Sigmoid colon (tissue), 7 donors: ENCODE data around the gene ZSWIM6. TPM values are rescaled to one million over a fixed set of nuclear protein-coding genes. Genes with fewer than 3 reads are reported as not detected.
A peak's percentile ranks its signal among the peaks of the same experiment; 100 is the strongest.

Source experiments
- DNase-seq: peaks from one replicate; pipeline ENCODE4 v3.0.0-alpha.2; 2019
- H3K27ac ChIP-seq, 4 donors: fragments of 200-600 bp; sonication (generic); one replicate each; pipeline ENCODE4 v1.5.1; 2016 to 2019; ENCODE audit warnings: mild to moderate bottlenecking in 1 of 4
- H3K27me3 ChIP-seq, 3 donors: fragments of 200-600 bp; sonication (generic); one replicate each; pipeline ENCODE4 v1.5.1; 2019; ENCODE audit warnings: mild to moderate bottlenecking in 1 of 3
- H3K36me3 ChIP-seq, 4 donors: fragments of 200-600 bp; sonication (generic); one replicate each; pipeline ENCODE4 v1.5.1; 2016 to 2019
- H3K4me1 ChIP-seq, 4 donors: fragments of 200-600 bp; sonication (generic); one replicate each; pipeline ENCODE4 v1.5.1; 2017 to 2019
- H3K4me3 ChIP-seq, 4 donors: fragments of 200-600 bp; sonication (generic); one replicate each; pipeline ENCODE4 v1.5.1; 2017 to 2019; ENCODE audit warnings: mild to moderate bottlenecking in 2 of 4, moderate library complexity in 1 of 4
- H3K9me3 ChIP-seq, 4 donors: fragments of 200-600 bp in 3 of 4; sonication (generic) in 3 of 4; one replicate each; pipeline versions ENCODE4 v1.5.1 to v1.6.1; 2013 to 2019
- CTCF ChIP-seq, 4 experiments: fragments of 450-650 bp in 3 of 4; fragments of 200-600 bp in 1 of 4; IDR thresholded peaks; one replicate each; pipeline ENCODE4 v1.5.1; 2016 to 2019; ENCODE audit warnings: antibody characterized with exemption in 4 of 4, mild to moderate bottlenecking in 3 of 4, moderate library complexity in 2 of 4
- EP300 ChIP-seq, 4 donors: sonication (generic); formaldehyde crosslinking; IDR thresholded peaks; one replicate each; pipeline ENCODE4 v1.6.1; 2017; ENCODE audit warnings: antibody characterized with exemption in 4 of 4
- POLR2A ChIP-seq, 2 donors: fragments of 450-650 bp; IDR thresholded peaks; one replicate each; pipeline ENCODE4 v1.6.1; 2016; ENCODE audit warnings: antibody characterized with exemption in 2 of 2, mild to moderate bottlenecking in 2 of 2, moderate library complexity in 2 of 2
- POLR2AphosphoS5 ChIP-seq, 4 donors: sonication (generic); formaldehyde crosslinking; IDR thresholded peaks; one replicate each; pipeline ENCODE4 v1.6.1; 2017; ENCODE audit warnings: antibody characterized with exemption in 4 of 4
- WGBS, 2 donors: extraction: QIAGEN DNeasy Blood & Tissue Kit; methylation state at CpG; one replicate each; pipeline ENCODE4 v1.1.7; 2013; 5-methylcytosine and 5-hydroxymethylcytosine counted together
- intact Hi-C: fragments of 100-400 bp; cut with DNase I; formaldehyde crosslinking; loops from one replicate; pipeline ENCODE4 v1.15.1; 2023
- polyA plus RNA-seq, 3 donors: library from polyadenylated mRNA; stranded (reverse); fragments of 200-250 nt; gene quantifications; one replicate each; pipeline ENCODE4 v1.2.3, GENCODE V29; 2013
- total RNA-seq, 4 donors: library from RNA; depleted of rRNA; stranded (reverse); fragments of >200 nt; gene quantifications; one replicate each; pipeline ENCODE4 v1.1.0, GENCODE V29; 2016
- donor health status: healthy with polysubstance abuse.
- donor health status: Bipolar disorder and iron deficiency.
- donor health status: healthy.

ZSWIM6 gene
- total and polyA plus RNA-seq, 7 donors, result 4.2 to 17.7 (median 11.3) TPM

- intact Hi-C loops, result no loop called here
- 93% methylated on average over 3 of the region's 3 CpGs for WGBS, 2 donors
- no peak for DNase-seq
- Histone ChIP-seq H3K4me3 (no peak overlapping the region), H3K9me3 (no peaks in the 10 kb centered on the region), H3K27me3 (no peaks in the 10 kb centered on the region), H3K36me3 (no peaks in the 10 kb centered on the region), H3K27ac (peak overlapping the region in 1 of 4 donors; percentile 54), H3K4me1 (peaks cover 0 to 30% (median 26%) of the 10 kb centered on the region in 4 donors)
- TF ChIP-seq POLR2AphosphoS5 (IDR thresholded peaks at IDR 0.05), result no peak
- TF ChIP-seq EP300 (IDR thresholded peaks at IDR 0.05), result no peak
Measured at GRCh38 chr5:61318376-61318775, 13.7 kb upstream of the ZSWIM6 start.

GRCh38 chr5:61319388-61320146, 12.5 kb upstream of the ZSWIM6 start:
- intact Hi-C loops, result no loop called here
- no peaks in the 10 kb centered on the region for H3K9me3 ChIP-seq
- DNase-seq, result no peak
- H3K4me3 ChIP-seq, result no peak overlapping the region
- 25 to 35% methylated on average over 9 of the region's 9 CpGs for WGBS, 2 donors
- H3K36me3 ChIP-seq, result no peaks in the 10 kb centered on the region
- peaks cover 0 to 19% (median 16%) of the 10 kb centered on the region in 4 donors for H3K4me1 ChIP-seq
- peak overlapping the region; percentile 17 to 54 (median 36) for H3K27ac ChIP-seq
- TF ChIP-seq CTCF (IDR thresholded peaks at IDR 0.05), result no peak
- no peak for TF ChIP-seq POLR2A (IDR thresholded peaks at IDR 0.05)
- no peak for TF ChIP-seq EP300 (IDR thresholded peaks at IDR 0.05)
- TF ChIP-seq POLR2AphosphoS5 (IDR thresholded peaks at IDR 0.05), result no peak
- no peaks in the 10 kb centered on the region for H3K27me3 ChIP-seq

GRCh38 chr5:61320860-61321259, 11.2 kb upstream of the ZSWIM6 start:
- H3K27me3 ChIP-seq, result no peaks in the 10 kb centered on the region
- TF ChIP-seq POLR2A (IDR thresholded peaks at IDR 0.05), result no peak
- no peak for TF ChIP-seq CTCF (IDR thresholded peaks at IDR 0.05)
- TF ChIP-seq EP300 (IDR thresholded peaks at IDR 0.05), result no peak
- no peak for TF ChIP-seq POLR2AphosphoS5 (IDR thresholded peaks at IDR 0.05)
- H3K4me1 ChIP-seq, result peaks cover 0 to 17% (median 16%) of the 10 kb centered on the region in 4 donors
- peak overlapping the region in 1 of 4 donors; percentile 54 for H3K27ac ChIP-seq
- DNase-seq, result no peak
- no peak overlapping the region for H3K4me3 ChIP-seq
- H3K36me3 ChIP-seq, result no peaks in the 10 kb centered on the region
- 79 to 87% methylated on average over 3 of the region's 3 CpGs for WGBS, 2 donors
- intact Hi-C loops, result no loop called here
- no peaks in the 10 kb centered on the region for H3K9me3 ChIP-seq

- Histone ChIP-seq H3K4me3 (no peak overlapping the region), H3K27me3 (no peaks in the 10 kb centered on the region), H3K27ac (no peak overlapping the region), H3K9me3 (no peaks in the 10 kb centered on the region), H3K36me3 (no peaks in the 10 kb centered on the region), H3K4me1 (peaks cover 0 to 17% (median 16%) of the 10 kb centered on the region in 4 donors)
- no peak for TF ChIP-seq EP300 (IDR thresholded peaks at IDR 0.05)
- TF ChIP-seq POLR2A (IDR thresholded peaks at IDR 0.05), result no peak
- no peak for TF ChIP-seq CTCF (IDR thresholded peaks at IDR 0.05)
- DNase-seq, result no peak
- WGBS, 2 donors, result 14 to 76% methylated on average over 2 of the region's 2 CpGs
- intact Hi-C loops, result no loop called here
Measured at GRCh38 chr5:61321669-61322068, 10.4 kb upstream of the ZSWIM6 start.

GRCh38 chr5:61322738-61323725, 9.0 kb upstream of the ZSWIM6 start:
- Histone ChIP-seq H3K9me3 (no peaks in the 10 kb centered on the region), H3K4me1 (peaks cover 0 to 17% (median 16%) of the 10 kb centered on the region in 4 donors), H3K4me3 (no peak overlapping the region), H3K27ac (no peak overlapping the region), H3K27me3 (no peaks in the 10 kb centered on the region), H3K36me3 (no peaks in the 10 kb centered on the region)
- intact Hi-C loops, result no loop called here
- no peak for TF ChIP-seq EP300 (IDR thresholded peaks at IDR 0.05)
- WGBS, 2 donors, result 17 to 68% methylated on average over 4 of the region's 4 CpGs
- DNase-seq, result no peak
